H1 (cell line): ENCODE results near the gene EPHA1. TPM values are rescaled to one million over a fixed set of nuclear protein-coding genes. Genes with fewer than 3 reads are reported as not detected.

Source experiments
- CTCF ChIA-PET: fragments of 300-600 bp; sonication (Branson Sonifier 250); formaldehyde crosslinking; loops from one replicate; lab custom pipeline; 2021; ENCODE audit not compliant: partially characterized antibody; lab: Charles Lee
- POLR2A ChIA-PET: fragments of 300-600 bp; sonication (Branson Sonifier 250); formaldehyde crosslinking; loops from one replicate; lab custom pipeline; 2021; ENCODE audit warnings: inconsistent platforms; ENCODE audit not compliant: partially characterized antibody; lab: Charles Lee
- DNase-seq, 2 experiments: peaks; one replicate each; pipeline versions ENCODE4 v3.0.0 to v3.0.0-alpha.2; 2010 to 2022; ENCODE audit warnings: low spot score in 2 of 2, low read depth in 1 of 2, mixed read lengths in 1 of 2
- FAIRE-seq: peaks from 2 replicates; lab custom pipeline; 2011; peaks lifted over from hg19 to GRCh38; lab: Jason Lieb, UNC
- H2AFZ ChIP-seq: 2 replicates; pipeline ENCODE4 v1.8.1; 2012; ENCODE audit warnings: low read length, inconsistent platforms
- H2AK5ac ChIP-seq: 2 replicates; pipeline ENCODE4 v1.6.1; 2013; ENCODE audit warnings: low read depth, low read length
- H2BK120ac ChIP-seq: replicated peaks from 2 replicates; pipeline ENCODE3; 2013; ENCODE audit warnings: low read depth, low read length, inconsistent platforms
- H2BK12ac ChIP-seq: 2 replicates; pipeline ENCODE4 v1.6.1; 2013; ENCODE audit warnings: low read depth, low read length
- H2BK15ac ChIP-seq: 2 replicates; pipeline ENCODE4 v1.6.1; 2013; ENCODE audit warnings: low read length
- H2BK20ac ChIP-seq: 2 replicates; pipeline ENCODE4 v1.6.1; 2013; ENCODE audit warnings: low read length
- H2BK5ac ChIP-seq: 2 replicates; pipeline ENCODE4 v1.6.1; 2013; ENCODE audit warnings: low read depth, low read length
- H3K14ac ChIP-seq: 2 replicates; pipeline ENCODE4 v1.6.1; 2013; ENCODE audit warnings: inconsistent platforms; ENCODE audit not compliant: insufficient read length
- H3K18ac ChIP-seq: 2 replicates; pipeline ENCODE4 v1.6.1; 2013; ENCODE audit warnings: low read length; ENCODE audit errors: extremely low read depth
- H3K23ac ChIP-seq: 2 replicates; pipeline ENCODE4 v1.6.1; 2013; ENCODE audit warnings: inconsistent platforms; ENCODE audit not compliant: insufficient read length
- H3K23me2 ChIP-seq: 2 replicates; pipeline ENCODE4 v1.6.1; 2013; ENCODE audit warnings: low read depth, low read length
- H3K27ac ChIP-seq: 2 replicates; pipeline ENCODE4 v1.6.1; 2011; ENCODE audit warnings: low read depth, low read length, inconsistent platforms
- H3K27me3 ChIP-seq, 4 experiments: replicated peaks in 1 of 4; 1 replicate in 1 of 4; 2 replicates in 3 of 4; pipeline versions ENCODE4 v1.6.1 to v1.8.1; 2011 to 2013; ENCODE audit warnings: low read length in 3 of 4, mild to moderate bottlenecking in 3 of 4, inconsistent platforms in 2 of 4, mixed read lengths in 2 of 4, moderate library complexity in 1 of 4; ENCODE audit not compliant: control insufficient read depth in 3 of 4, insufficient read depth in 3 of 4; ENCODE audit errors: extremely low read depth in 1 of 4
- H3K36me3 ChIP-seq, 4 experiments: 2 replicates each; pipeline versions ENCODE4 v1.6.1 to v1.8.1; 2011 to 2013; ENCODE audit warnings: mild to moderate bottlenecking in 4 of 4, low read length in 3 of 4, moderate library complexity in 2 of 4, control low read depth in 1 of 4, inconsistent platforms in 1 of 4; ENCODE audit not compliant: insufficient read depth in 4 of 4, control insufficient read depth in 2 of 4
- H3K4ac ChIP-seq: replicated peaks from 2 replicates; pipeline ENCODE3; 2013; ENCODE audit warnings: low read length, low read depth, mixed read lengths, inconsistent platforms; ENCODE audit not compliant: insufficient read length
- H3K4me1 ChIP-seq, 4 experiments: replicated peaks in 1 of 4; 1 replicate in 1 of 4; 2 replicates in 3 of 4; pipeline versions ENCODE4 v1.6.1 to v1.8.1; 2011 to 2013; ENCODE audit warnings: low read length in 3 of 4, inconsistent platforms in 2 of 4, mixed read lengths in 1 of 4; ENCODE audit not compliant: insufficient read depth in 4 of 4, control insufficient read depth in 3 of 4
- H3K4me2 ChIP-seq, 2 experiments: 2 replicates each; pipeline versions ENCODE4 v1.6.1 to v1.8.1; 2011 to 2013; ENCODE audit warnings: low read depth in 2 of 2, low read length in 2 of 2, control low read depth in 1 of 2, inconsistent platforms in 1 of 2, mild to moderate bottlenecking in 1 of 2; ENCODE audit not compliant: insufficient read depth in 1 of 2
- H3K4me3 ChIP-seq, 4 experiments: fragments of 200-600, 300-600 bp in 1 of 4; sonication (generic), shearing (Covaris generic), sonication (Bioruptor Twin) in 1 of 4; 2 replicates each; pipeline versions ENCODE4 v1.5.1 to v1.8.1; 2011 to 2016; ENCODE audit warnings: low read length in 4 of 4, low read depth in 3 of 4, control low read depth in 2 of 4, inconsistent platforms in 2 of 4, mild to moderate bottlenecking in 2 of 4, mixed read lengths in 1 of 4, moderate library complexity in 1 of 4; ENCODE audit not compliant: insufficient read depth in 2 of 4; ENCODE audit errors: extremely low read depth in 1 of 4
- H3K56ac ChIP-seq: replicated peaks from 2 replicates; pipeline ENCODE3; 2013; ENCODE audit warnings: low read depth, mild to moderate bottlenecking, mixed read lengths, low read length, inconsistent platforms; ENCODE audit not compliant: insufficient read length
- H3K79me1 ChIP-seq: 2 replicates; pipeline ENCODE4 v1.6.1; 2013; ENCODE audit warnings: low read depth, low read length, control low read depth
- H3K79me2 ChIP-seq, 2 experiments: 2 replicates each; pipeline versions ENCODE4 v1.6.1 to v1.8.1; 2012 to 2013; ENCODE audit warnings: low read length in 2 of 2, mild to moderate bottlenecking in 2 of 2, inconsistent platforms in 1 of 2; ENCODE audit not compliant: insufficient read depth in 2 of 2, control insufficient read depth in 1 of 2
- H3K9ac ChIP-seq, 4 experiments: replicated peaks in 1 of 4; 1 replicate in 1 of 4; 2 replicates in 3 of 4; pipeline versions ENCODE4 v1.6.1 to v1.8.1; 2011 to 2013; ENCODE audit warnings: low read depth in 3 of 4, low read length in 3 of 4, control low read depth in 2 of 4, mild to moderate bottlenecking in 2 of 4, moderate library complexity in 2 of 4, inconsistent platforms in 1 of 4; ENCODE audit errors: extremely low read depth in 1 of 4
- H3K9me3 ChIP-seq, 2 experiments: 2 replicates each; pipeline versions ENCODE4 v1.6.1 to v1.8.1; 2012 to 2013; ENCODE audit warnings: mild to moderate bottlenecking in 2 of 2, moderate library complexity in 2 of 2, control low read depth in 1 of 2, inconsistent platforms in 1 of 2, low read depth in 1 of 2, low read length in 1 of 2, mixed read lengths in 1 of 2; ENCODE audit not compliant: insufficient read depth in 2 of 2
- H4K20me1 ChIP-seq, 2 experiments: replicated peaks in 1 of 2; 2 replicates each; pipeline versions ENCODE3 to v1.8.1; 2011 to 2013; ENCODE audit warnings: inconsistent platforms in 2 of 2, low read length in 2 of 2, mild to moderate bottlenecking in 1 of 2; ENCODE audit not compliant: insufficient read depth in 2 of 2, control insufficient read depth in 1 of 2
- H4K5ac ChIP-seq: 2 replicates; pipeline ENCODE4 v1.6.1; 2013; ENCODE audit warnings: low read length, low read depth, mixed read lengths, inconsistent platforms; ENCODE audit not compliant: insufficient read length
- H4K8ac ChIP-seq: 2 replicates; pipeline ENCODE4 v1.8.0; 2013; ENCODE audit warnings: mild to moderate bottlenecking, moderate library complexity, low read length, inconsistent platforms; ENCODE audit not compliant: insufficient read depth; ENCODE audit errors: extremely low read depth
- H4K91ac ChIP-seq: replicated peaks from 2 replicates; pipeline ENCODE3; 2013; ENCODE audit warnings: low read length, mixed read lengths, inconsistent platforms; ENCODE audit not compliant: insufficient read length
- JUN ChIP-seq: IDR thresholded peaks from 2 replicates; pipeline ENCODE4 v1.6.1; 2011; ENCODE audit warnings: low read depth, mild to moderate bottlenecking, improper control_type of control experiment, low read length
- JUND ChIP-seq: IDR thresholded peaks from 2 replicates; pipeline ENCODE4 v1.6.1; 2011; ENCODE audit warnings: mild to moderate bottlenecking, improper control_type of control experiment, low read length
- KDM1A ChIP-seq: fragments of 200-600, 300-600 bp; sonication (generic); IDR thresholded peaks from 2 replicates; pipeline ENCODE4 v1.7.1; 2016; ENCODE audit warnings: mild to moderate bottlenecking, low read length, borderline replicate concordance
- KDM4A ChIP-seq: IDR thresholded peaks from one replicate; pipeline ENCODE4 v1.7.1; 2012; ENCODE audit warnings: low read depth, mild to moderate bottlenecking, moderate library complexity, low read length, inconsistent platforms; ENCODE audit not compliant: severe bottlenecking
- PHF8 ChIP-seq: fragments of 200-600 bp; sonication (generic); conservative IDR thresholded peaks from 2 replicates; pipeline ENCODE4 v1.7.1; 2012; ENCODE audit warnings: low read depth, mild to moderate bottlenecking, inconsistent platforms, low read length, moderate library complexity
- RBBP5 ChIP-seq: IDR thresholded peaks from 2 replicates; pipeline ENCODE4 v1.7.1; 2012; ENCODE audit warnings: low read depth, mild to moderate bottlenecking, inconsistent platforms, low read length, moderate library complexity, borderline replicate concordance
- SP4 ChIP-seq: IDR thresholded peaks from 2 replicates; pipeline ENCODE4 v1.6.1; 2012; ENCODE audit warnings: low read length, inconsistent platforms
- ZNF274 ChIP-seq: IDR thresholded peaks from 2 replicates; pipeline ENCODE4 v1.7.0; 2012; ENCODE audit warnings: low read length, borderline replicate concordance; ENCODE audit errors: extremely low read depth
- WGBS, 2 experiments: shearing (Covaris generic) in 1 of 2; methylation state at CpG; one replicate each; pipeline versions ENCODE4 v1.1.6 to v1.1.7; 2013 to 2015; ENCODE audit warnings: low lambda C conversion rate in 2 of 2, mixed read lengths in 2 of 2, inconsistent platforms in 1 of 2, low coverage in 1 of 2, missing lambda C conversion rate in 1 of 2; ENCODE audit not compliant: insufficient replicate concordance in 2 of 2, insufficient coverage in 1 of 2, insufficient read length in 1 of 2; ENCODE audit errors: extremely low coverage in 1 of 2, missing lambda C conversion rate in 1 of 2; 5-methylcytosine and 5-hydroxymethylcytosine counted together
- polyA plus RNA-seq, 7 experiments: library from polyadenylated mRNA; depleted of rRNA in 3 of 7; stranded (reverse) in 5 of 7; unstranded in 2 of 7; fragments of >200 nt in 5 of 7; fragments of 200-250 nt in 2 of 7; gene quantifications; 1 replicate in 5 of 7; 2 replicates in 1 of 7; 4 replicates in 1 of 7; pipeline versions ENCODE4 v1.2.1 to v1.2.3, GENCODE V29; 2011 to 2013; ENCODE audit warnings: missing spikeins in 2 of 7, mixed read lengths in 2 of 7
- total RNA-seq: library from RNA; stranded (reverse); fragmentation: NEBNext Ultra II Directional; extraction: Animal tissue kit (Norgen Biotek cat#: 25700); gene quantifications from 2 replicates; pipeline ENCODE4 v1.2.1, GENCODE V29; 2021

EPHA1 gene
- total and polyA plus RNA-seq, 2 of the 8 experiments (the other 6 are each of a cell fraction or from before 2014, with no cell fraction given) = 86.5 to 133 TPM

DNA sequence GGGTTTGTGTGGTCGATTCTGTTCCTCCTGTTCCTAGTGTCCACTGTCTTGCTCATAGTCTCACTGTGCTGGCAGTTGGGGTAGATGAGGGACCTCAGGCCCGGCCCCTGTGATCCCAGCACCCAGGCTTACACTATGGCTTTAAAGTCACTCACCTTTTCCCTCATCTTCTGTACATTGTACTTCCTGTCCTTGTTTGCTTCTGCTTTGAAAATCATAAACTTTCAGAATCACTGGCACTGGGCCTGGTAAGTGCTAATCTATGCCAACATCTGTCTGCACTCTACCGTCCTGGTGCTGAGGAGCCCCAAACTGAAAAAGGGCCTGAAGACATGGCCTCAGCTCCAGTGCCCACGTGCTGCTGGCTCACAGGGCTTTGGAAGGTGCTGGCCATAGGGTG, 28.9 kb upstream of the EPHA1 start:
- Histone ChIP-seq H3K14ac (no peak overlapping the region), H2AFZ (no peak overlapping the region), H3K27ac (no peak overlapping the region), H3K23ac (no peak overlapping the region)
- TF ChIP-seq ZNF274 (no peak), RBBP5 (no peak), SP4 (no peak), JUND (no peak), KDM4A (no peak), JUN (no peak), PHF8 (no peak), KDM1A (no peak)
- TF ChIP-seq, all 59 proteins: peak for 0
- Histone ChIP-seq H3K18ac (no peak overlapping the region), H2BK120ac (no peak overlapping the region), H2BK12ac (no peak overlapping the region), H3K27me3 (no peaks in the 10 kb centered on the region), H3K9me3 (no peaks in the 10 kb centered on the region), H2AK5ac (no peak overlapping the region), H2BK20ac (0 out of 2 replicates have a peak overlapping the region, but pooled peaks have one; percentile 10), H3K4me3 (no peak overlapping the region), H3K56ac (no peak overlapping the region), H3K4ac (no peak overlapping the region), H3K79me2 (no peaks in the 10 kb centered on the region), H4K8ac (no peak overlapping the region), H2BK15ac (0 out of 2 replicates have a peak overlapping the region, but pooled peaks have one; percentile 41), H4K5ac (no peak overlapping the region), H2BK5ac (no peak overlapping the region), H3K9ac (no peak overlapping the region), H3K23me2 (no peaks in the 10 kb centered on the region), H4K91ac (no peak overlapping the region), H3K36me3 (no peaks in the 10 kb centered on the region), H3K4me2 (no peak overlapping the region), H3K79me1 (no peaks in the 10 kb centered on the region), H4K20me1 (no peaks in the 10 kb centered on the region), H3K4me1 (peaks cover 2 to 8% (median 6%) of the 10 kb centered on the region in 4 experiments)
- ChIA-PET CTCF (interaction anchor here (0.5 to 1.7 kb wide), 2 partner anchors 19 to 59 kb away, joined by 3 read pairs; no protein-coding TSS in a partner anchor), POLR2A (interaction anchor here (0.7 kb wide), 1 partner anchor 11 kb away, joined by 3 read pairs; no protein-coding TSS in a partner anchor)
- 92% methylated on average over 4 of the region's 4 CpGs; no CpG with 5 or more reads in 1 of the 2 experiments for WGBS, 2 experiments
- FAIRE-seq (no peak), DNase-seq (no peak)
